Astrocyte of the hippocampus (primary cell): Measurements from ENCODE around the gene RGR.

Experiments
- DNase-seq: peaks from one replicate; pipeline ENCODE4 v3.0.0; 2011; ENCODE audit warnings: low read depth, low spot score

The RGR gene

GRCh38 chr10:84294766-84295447, 50.1 kb downstream of the RGR start:
- no peak for DNase-seq

- peak; percentile 74 for DNase-seq
These were observed 51.5 kb downstream of the RGR start for GRCh38 chr10:84296091-84296981.

GRCh38 chr10:84298057-84298456, 53.2 kb downstream of the RGR start:
- DNase-seq = no peak

GRCh38 chr10:84302223-84302622, 57.4 kb downstream of the RGR start:
- DNase-seq = no peak

- DNase-seq = no peak
These were observed 62.0 kb downstream of the RGR start for GRCh38 chr10:84306751-84307384.

- peak; percentile 40 for DNase-seq
These were observed 63.2 kb downstream of the RGR start for GRCh38 chr10:84308021-84308420.

- peak; percentile 89 for DNase-seq
These were observed 63.8 kb downstream of the RGR start for GRCh38 chr10:84308481-84309304.
